H1 (cell line): Measurements from ENCODE around the gene KLHL3. TPM values are rescaled to one million over a fixed set of nuclear protein-coding genes. Genes with fewer than 3 reads are reported as not detected.

ENCODE experiments used
- CEBPB ChIP-seq: IDR thresholded peaks from 2 replicates; pipeline ENCODE4 v1.6.1; 2012; ENCODE audit warnings: low read depth, low read length
- CTCF ChIP-seq, 3 experiments: IDR thresholded peaks; 1 replicate in 2 of 3; 2 replicates in 1 of 3; pipeline versions ENCODE4 v1.5.1 to v1.6.1; 2011; ENCODE audit warnings: low read length in 3 of 3, mild to moderate bottlenecking in 3 of 3, inconsistent platforms in 2 of 3, low read depth in 1 of 3, moderate library complexity in 1 of 3; ENCODE audit not compliant: insufficient read depth in 1 of 3; ENCODE audit errors: control extremely low read depth in 1 of 3
- EGR1 ChIP-seq: IDR thresholded peaks from 2 replicates; pipeline ENCODE4 v1.6.1; 2011; ENCODE audit warnings: low read depth, low read length, borderline replicate concordance
- EP300 ChIP-seq, 2 experiments: IDR thresholded peaks; 1 replicate in 1 of 2; 2 replicates in 1 of 2; pipeline ENCODE4 v1.6.1; 2011 to 2012; ENCODE audit warnings: low read depth in 2 of 2, low read length in 2 of 2, mild to moderate bottlenecking in 2 of 2, borderline replicate concordance in 1 of 2, inconsistent platforms in 1 of 2, moderate library complexity in 1 of 2
- HDAC2 ChIP-seq, 2 experiments: fragments of 300-600 bp in 1 of 2; sonication (generic) in 1 of 2; IDR thresholded peaks; 2 replicates each; pipeline ENCODE4 v1.6.1; 2011 to 2012; ENCODE audit warnings: low read depth in 2 of 2, low read length in 2 of 2, mild to moderate bottlenecking in 2 of 2, moderate library complexity in 2 of 2, borderline replicate concordance in 1 of 2, inconsistent platforms in 1 of 2
- JUND ChIP-seq: IDR thresholded peaks from 2 replicates; pipeline ENCODE4 v1.6.1; 2011; ENCODE audit warnings: mild to moderate bottlenecking, improper control_type of control experiment, low read length
- KDM4A ChIP-seq: IDR thresholded peaks from one replicate; pipeline ENCODE4 v1.7.1; 2012; ENCODE audit warnings: low read depth, mild to moderate bottlenecking, moderate library complexity, low read length, inconsistent platforms; ENCODE audit not compliant: severe bottlenecking
- MAFK ChIP-seq: IDR thresholded peaks from 2 replicates; pipeline ENCODE4 v1.6.1; 2012; ENCODE audit warnings: low read depth, mild to moderate bottlenecking, improper control_type of control experiment, low read length
- MAX ChIP-seq: IDR thresholded peaks from 2 replicates; pipeline ENCODE4 v1.6.1; 2012; ENCODE audit warnings: inconsistent platforms
- PHF8 ChIP-seq: fragments of 200-600 bp; sonication (generic); conservative IDR thresholded peaks from 2 replicates; pipeline ENCODE4 v1.7.1; 2012; ENCODE audit warnings: low read depth, mild to moderate bottlenecking, inconsistent platforms, low read length, moderate library complexity
- TAF1 ChIP-seq: IDR thresholded peaks from 2 replicates; pipeline ENCODE4 v1.6.1; 2011; ENCODE audit warnings: mild to moderate bottlenecking, low read depth, low read length
- TBP ChIP-seq: IDR thresholded peaks from 2 replicates; pipeline ENCODE4 v1.6.1; 2011; ENCODE audit warnings: low read depth, low read length, improper control_type of control experiment
- TCF12 ChIP-seq: IDR thresholded peaks from 2 replicates; pipeline ENCODE4 v1.6.1; 2011; ENCODE audit warnings: low read depth, mild to moderate bottlenecking, low read length
- USF2 ChIP-seq: IDR thresholded peaks from 2 replicates; pipeline ENCODE4 v1.6.1; 2011; ENCODE audit warnings: low read length, improper control_type of control experiment
- YY1 ChIP-seq: IDR thresholded peaks from 2 replicates; pipeline ENCODE4 v1.6.1; 2011; ENCODE audit warnings: low read depth, mild to moderate bottlenecking, low read length
- polyA plus RNA-seq, 7 experiments: library from polyadenylated mRNA; depleted of rRNA in 3 of 7; stranded (reverse) in 5 of 7; unstranded in 2 of 7; fragments of >200 nt in 5 of 7; fragments of 200-250 nt in 2 of 7; gene quantifications; 1 replicate in 5 of 7; 2 replicates in 1 of 7; 4 replicates in 1 of 7; pipeline versions ENCODE4 v1.2.1 to v1.2.3, GENCODE V29; 2011 to 2013; ENCODE audit warnings: missing spikeins in 2 of 7, mixed read lengths in 2 of 7
- total RNA-seq: library from RNA; stranded (reverse); fragmentation: NEBNext Ultra II Directional; extraction: Animal tissue kit (Norgen Biotek cat#: 25700); gene quantifications from 2 replicates; pipeline ENCODE4 v1.2.1, GENCODE V29; 2021

The KLHL3 gene
- total and polyA plus RNA-seq, 2 of the 8 experiments (the other 6 are each of a cell fraction or from before 2014, with no cell fraction given), result 7.4 to 13.7 TPM

GRCh38 chr5:137754961-137755762 is 19.3 kb upstream of the KLHL3 start (continued):
- TF ChIP-seq USF2 (no peak), JUND (no peak), CTCF (IDR thresholded peaks at IDR 0.05; ENCODE audit: control extremely low read depth in 1 of 3, insufficient read depth in 1 of 3, low read depth in 1 of 3, low read length in 3 of 3) (no peak), EGR1 (no peak), TBP (no peak), TCF12 (no peak), MAFK (no peak), EP300 (IDR thresholded peaks at IDR 0.05; ENCODE audit: borderline replicate concordance in 1 of 2, low read depth in 2 of 2, low read length in 2 of 2) (no peak), PHF8 (no peak), MAX (peak; percentile 90), CEBPB (no peak), YY1 (peak; percentile 85), TAF1 (no peak), KDM4A (peak; percentile 7), HDAC2 (IDR thresholded peaks at IDR 0.05; ENCODE audit: borderline replicate concordance in 1 of 2, low read depth in 2 of 2, low read length in 2 of 2) (no peak)
